ENCODE results near the gene NGB. TPM values are rescaled to one million over a fixed set of nuclear protein-coding genes. Genes with fewer than 3 reads are reported as not detected.

Gene NGB
- total RNA-seq, 4 donors from 2014 or later, result not detected

DNA sequence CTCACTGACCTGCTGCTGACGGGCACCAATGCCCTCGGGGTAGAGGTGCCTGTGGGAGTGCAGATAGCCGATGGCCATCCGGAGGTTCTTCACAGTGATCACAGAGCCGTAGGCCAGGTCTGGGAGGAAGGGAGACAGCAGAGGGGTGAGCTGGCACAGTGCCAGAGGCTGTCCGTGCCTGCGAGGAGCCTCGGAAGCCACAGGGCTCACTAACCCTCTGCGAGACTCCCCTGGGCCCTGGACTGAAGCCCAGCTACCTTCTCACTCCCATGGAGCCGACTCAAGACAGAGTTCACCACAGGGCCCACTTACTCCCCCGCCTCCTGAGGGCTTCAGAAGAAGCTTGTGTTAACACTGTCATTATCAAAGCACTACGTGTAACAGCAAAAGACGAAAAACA is 25.1 kb upstream of the NGB start:
- TF ChIP-seq, protein P1, sequence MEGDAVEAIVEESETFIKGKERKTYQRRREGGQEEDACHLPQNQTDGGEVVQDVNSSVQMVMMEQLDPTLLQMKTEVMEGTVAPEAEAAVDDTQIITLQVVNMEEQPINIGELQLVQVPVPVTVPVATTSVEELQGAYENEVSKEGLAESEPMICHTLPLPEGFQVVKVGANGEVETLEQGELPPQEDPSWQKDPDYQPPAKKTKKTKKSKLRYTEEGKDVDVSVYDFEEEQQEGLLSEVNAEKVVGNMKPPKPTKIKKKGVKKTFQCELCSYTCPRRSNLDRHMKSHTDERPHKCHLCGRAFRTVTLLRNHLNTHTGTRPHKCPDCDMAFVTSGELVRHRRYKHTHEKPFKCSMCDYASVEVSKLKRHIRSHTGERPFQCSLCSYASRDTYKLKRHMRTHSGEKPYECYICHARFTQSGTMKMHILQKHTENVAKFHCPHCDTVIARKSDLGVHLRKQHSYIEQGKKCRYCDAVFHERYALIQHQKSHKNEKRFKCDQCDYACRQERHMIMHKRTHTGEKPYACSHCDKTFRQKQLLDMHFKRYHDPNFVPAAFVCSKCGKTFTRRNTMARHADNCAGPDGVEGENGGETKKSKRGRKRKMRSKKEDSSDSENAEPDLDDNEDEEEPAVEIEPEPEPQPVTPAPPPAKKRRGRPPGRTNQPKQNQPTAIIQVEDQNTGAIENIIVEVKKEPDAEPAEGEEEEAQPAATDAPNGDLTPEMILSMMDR (IDR thresholded peaks at IDR 0.05; ENCODE audit: low read depth), result no peak

DNA sequence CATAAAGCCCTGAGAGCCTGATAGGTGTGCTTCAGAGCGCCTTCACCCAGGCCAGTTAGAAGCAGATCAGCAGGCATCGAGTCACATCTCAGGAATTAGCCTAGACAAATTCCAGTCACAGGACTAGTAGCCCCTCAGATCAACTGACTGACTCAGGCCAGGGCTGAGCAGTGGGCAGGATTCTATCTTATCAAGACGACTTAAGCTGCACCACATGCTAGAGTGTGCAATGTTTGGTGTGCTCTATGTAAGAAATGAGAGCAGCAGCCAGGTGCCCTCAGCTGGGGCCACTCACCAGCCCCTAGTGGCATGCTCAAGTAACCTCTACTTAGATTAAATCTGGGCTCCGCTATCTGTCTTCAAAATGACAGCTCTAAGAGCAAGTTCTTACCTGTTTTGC is 19.7 kb upstream of the NGB start:
- TF ChIP-seq, protein P1 (IDR thresholded peaks at IDR 0.05; ENCODE audit: low read depth), result no peak

DNA sequence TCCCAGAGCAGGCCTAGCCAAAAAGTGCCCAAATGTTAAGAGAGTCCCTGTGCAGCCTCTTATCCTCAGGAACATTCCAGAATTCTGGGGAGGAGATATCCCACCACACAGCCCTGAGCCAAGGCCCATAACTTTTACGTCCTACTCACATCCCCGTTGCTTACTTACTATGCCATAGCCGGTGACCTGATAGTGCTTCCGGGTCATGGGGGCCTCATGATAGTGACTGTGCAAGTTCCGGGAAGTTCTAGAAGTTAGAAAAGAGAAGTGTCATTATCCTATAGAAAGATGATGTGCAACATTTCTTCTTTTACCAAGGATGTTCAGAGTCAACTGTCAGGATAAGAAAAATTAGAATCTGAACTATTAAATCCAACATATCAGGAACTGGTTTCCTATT is 15.6 kb upstream of the NGB start:
- TF ChIP-seq, protein P1 (IDR thresholded peaks at IDR 0.05; ENCODE audit: low read depth), result no peak

DNA sequence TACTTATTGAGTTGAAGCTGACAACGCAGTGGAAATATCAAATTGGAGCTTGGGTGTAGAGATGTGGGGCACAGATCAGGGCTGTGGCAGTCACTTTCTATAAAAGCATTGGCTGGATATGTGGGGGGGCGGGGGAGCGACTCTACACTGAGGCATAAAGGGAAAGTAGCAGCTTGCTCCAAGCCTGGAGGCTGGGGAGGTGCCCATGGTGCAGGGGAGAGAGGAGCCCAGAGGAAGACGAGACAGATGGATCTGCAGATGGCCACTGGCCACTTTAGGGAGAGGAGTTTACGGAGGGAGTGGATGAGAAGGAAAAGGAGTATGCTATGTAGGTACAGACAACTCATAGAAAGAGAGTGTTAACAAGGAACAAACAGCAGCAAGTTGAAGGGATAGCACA is 13.5 kb upstream of the NGB start:
- TF ChIP-seq, protein P1 (IDR thresholded peaks at IDR 0.05; ENCODE audit: low read depth), result no peak

DNA sequence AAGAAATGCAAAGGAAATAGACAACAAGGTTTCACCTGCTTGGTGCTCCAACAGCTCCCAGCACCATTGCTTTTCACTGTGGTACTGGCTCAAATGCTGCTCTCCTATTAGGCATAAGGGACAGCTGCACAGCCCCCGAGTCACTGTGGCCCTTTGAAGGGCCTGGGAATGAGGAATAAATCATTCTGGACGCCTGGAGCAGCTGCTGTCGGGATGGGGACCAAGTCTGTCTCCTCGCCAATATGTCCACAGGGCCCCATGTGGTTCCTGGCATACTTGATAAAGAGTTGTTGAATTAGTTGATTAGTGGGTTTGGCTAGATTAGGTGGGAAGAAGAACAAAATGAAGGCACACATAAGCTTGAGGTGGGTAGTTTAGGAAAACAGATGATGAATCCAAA is 13.1 kb upstream of the NGB start:
- TF ChIP-seq, protein P1 (IDR thresholded peaks at IDR 0.05; ENCODE audit: low read depth), result no peak

DNA sequence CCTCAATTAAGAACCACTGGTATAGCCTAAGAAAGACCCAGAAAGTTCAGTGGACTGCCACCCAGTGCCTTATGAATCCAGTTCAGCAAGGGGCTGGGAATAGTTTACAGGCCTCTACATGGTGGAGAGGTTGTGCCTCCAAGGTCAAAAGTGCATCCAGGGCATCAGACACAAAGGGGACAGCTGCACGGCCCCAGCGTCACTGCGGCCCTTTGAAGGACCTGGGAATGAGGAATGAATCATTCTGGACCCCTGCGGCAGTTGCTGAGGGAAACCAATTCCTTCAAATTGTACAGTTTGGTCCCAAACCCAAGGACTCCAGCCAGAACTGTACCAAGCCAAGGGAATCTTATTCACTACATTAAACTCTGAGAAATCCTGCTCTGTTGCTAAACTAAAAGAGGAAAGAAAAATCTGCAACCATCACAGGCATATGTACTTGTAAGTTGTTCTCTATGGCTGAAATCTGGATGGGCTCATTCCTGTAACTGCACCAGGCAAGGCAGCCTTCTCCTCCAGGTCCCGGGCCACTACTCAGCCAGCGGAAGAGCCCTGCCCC is 10.9 kb upstream of the NGB start:
- TF ChIP-seq, protein P1 (IDR thresholded peaks at IDR 0.05; ENCODE audit: low read depth), result no peak

DNA sequence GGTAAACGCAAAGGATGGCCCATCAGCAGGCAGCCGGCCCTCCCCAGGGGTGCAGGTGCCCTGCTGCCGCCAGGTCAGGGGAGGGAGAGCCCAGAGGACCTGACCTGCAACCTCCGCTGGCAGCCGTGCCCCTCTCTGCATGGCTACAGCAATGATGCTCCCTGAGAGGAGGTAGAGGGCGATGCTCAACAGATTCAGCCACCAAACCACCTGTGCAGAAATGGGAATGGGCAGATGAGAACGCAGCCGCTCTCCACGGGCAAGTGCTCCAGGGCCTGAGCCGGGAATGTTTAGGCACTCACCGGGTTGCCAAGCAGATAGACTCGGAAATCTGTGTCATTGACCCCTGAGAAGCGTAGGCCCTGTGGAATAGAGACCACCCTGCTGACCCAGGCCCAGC is 8.7 kb upstream of the NGB start:
- TF ChIP-seq, protein P1 (IDR thresholded peaks at IDR 0.05; ENCODE audit: low read depth), result no peak

Data from subcutaneous adipose tissue (tissue), 4 donors.